HG02973 (cell line): ENCODE data around the gene P2RX6.
"Not testable (repeated sequence)": the region's sequence is repeated elsewhere in the genome, so short reads cannot be mapped to it uniquely, and the experiment has no call there.

ENCODE experiments used
- ATAC-seq: cut with Tn5 transposase; IDR thresholded peaks from one replicate; pipeline ENCODE4 v1.9.1; 2021; ENCODE audit warnings: moderate library complexity; ENCODE audit not compliant: unreplicated experiment

P2RX6 gene

GRCh38 chr22:21030621-21031544 is 15.9 kb downstream of the P2RX6 start:
- no peak for ATAC-seq

GRCh38 chr22:21031545-21032036 is 16.6 kb downstream of the P2RX6 start:
- no peak for ATAC-seq

DNA sequence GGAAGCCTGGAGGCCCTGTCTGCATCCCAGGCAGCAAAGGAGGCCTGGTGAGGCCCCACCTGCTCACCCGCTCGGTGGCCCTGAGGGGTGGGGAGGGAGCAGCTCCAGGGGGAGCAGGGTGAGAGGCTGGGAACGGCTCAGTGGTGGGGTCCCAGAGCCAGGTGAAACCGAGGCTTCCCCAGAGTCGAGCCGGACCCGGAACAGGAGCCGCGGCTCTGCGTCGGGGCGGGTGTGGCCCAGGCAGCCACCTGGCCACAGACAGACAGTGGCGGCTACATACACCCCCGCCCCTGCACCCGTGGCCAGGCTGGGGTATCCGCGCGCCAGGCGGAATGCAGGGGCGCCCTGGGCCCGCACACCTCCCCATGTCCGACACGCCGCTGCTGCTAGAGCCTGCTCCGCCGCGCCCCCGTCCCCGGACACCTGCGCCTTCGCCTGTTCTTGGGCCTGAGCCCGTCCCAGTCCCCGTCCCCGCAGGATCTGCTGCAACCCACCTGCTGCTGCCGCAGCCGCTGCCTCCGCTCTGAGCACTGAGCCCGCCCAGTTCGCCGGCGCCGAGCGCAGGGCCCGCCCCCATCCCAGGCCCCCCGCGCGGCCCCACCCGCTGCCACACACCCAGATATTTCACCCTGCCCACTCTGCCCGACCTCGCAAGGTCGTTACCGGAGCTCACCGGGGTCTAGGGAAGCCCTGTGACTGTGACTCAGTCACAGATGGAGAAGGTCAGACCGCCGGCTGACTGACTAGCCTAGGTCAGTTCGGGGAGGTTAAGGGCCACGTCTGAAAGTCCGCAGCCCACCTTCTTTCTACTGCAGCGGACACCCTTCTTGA is 17.3 kb downstream of the P2RX6 start, which contains the start of gene SLC7A4:
Gene SLC7A4, minus strand, starts transcription at position 525 of the 831 bp plus-strand sequence. CDS start 749 bp downstream, outside the sequence.
- ATAC-seq, result no peak

DNA sequence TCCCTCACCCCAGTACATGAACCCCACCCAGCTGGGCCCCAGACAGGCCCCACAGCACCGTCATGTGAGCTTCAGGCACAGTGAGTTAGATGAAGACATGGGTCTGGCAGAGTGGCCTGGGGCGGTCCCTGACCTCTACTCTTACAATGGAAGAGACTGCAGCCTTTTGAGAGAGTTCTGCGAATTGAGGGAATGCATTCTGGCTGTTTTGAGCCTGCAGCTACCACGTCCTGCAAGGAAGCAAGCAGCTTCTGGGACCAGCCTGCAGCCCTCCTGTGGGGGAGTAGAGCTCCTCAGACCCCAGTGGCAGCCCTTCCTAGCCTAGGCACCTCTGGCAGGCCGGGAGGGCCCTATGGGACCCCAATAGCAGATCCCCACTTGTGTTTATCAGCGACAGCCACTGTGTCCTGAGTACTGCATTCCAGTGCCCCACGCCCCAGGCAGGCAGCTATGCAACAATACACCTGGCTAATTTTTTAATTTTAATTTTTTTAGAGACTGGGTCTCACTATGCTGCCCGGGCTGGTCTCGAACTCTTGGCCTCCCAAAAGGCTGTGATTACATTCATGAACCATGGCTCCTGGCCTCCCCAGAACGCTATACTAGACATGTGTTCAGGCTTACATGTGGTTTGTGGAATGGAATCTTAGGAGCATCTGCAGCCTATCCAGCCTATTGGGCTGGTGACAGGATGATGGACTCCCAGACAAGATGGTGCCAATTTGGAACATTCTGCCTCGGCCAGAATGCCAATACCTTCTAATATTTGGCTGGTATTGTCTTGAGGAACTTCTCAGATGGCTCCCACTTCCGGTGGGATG is 18.1 kb downstream of the P2RX6 start:
- no peak for ATAC-seq

- ATAC-seq, result no peak
Observed at GRCh38 chr22:21033895-21034294, 18.9 kb downstream of the P2RX6 start.

- no peak for ATAC-seq
Observed at GRCh38 chr22:21034989-21035388, 20.0 kb downstream of the P2RX6 start.

DNA sequence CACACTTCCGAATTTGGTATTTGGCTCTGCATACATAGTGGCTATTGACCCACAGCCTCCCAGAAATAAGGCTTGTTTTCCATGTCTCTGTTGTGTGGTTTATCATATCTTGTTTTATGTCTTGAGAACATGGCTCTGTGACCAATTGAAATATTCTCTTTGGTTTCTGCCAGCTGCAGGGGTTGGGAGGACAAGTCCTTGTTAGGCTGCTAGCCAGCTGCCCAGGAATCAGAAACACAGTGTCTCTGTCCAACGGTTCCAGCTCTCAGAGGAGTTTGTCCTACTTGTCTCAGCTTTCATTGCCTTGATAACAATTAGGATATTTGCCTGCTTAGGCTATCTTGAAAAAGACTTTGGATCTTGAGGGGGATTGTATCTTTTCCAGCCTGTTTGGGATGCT is 23.4 kb downstream of the P2RX6 start:
- ATAC-seq, result no peak

- ATAC-seq, result not testable (repeated sequence)
Observed at GRCh38 chr22:21039158-21039557, 24.2 kb downstream of the P2RX6 start.

- ATAC-seq, result no peak
Observed at GRCh38 chr22:21041937-21042336, 27.0 kb downstream of the P2RX6 start.

DNA sequence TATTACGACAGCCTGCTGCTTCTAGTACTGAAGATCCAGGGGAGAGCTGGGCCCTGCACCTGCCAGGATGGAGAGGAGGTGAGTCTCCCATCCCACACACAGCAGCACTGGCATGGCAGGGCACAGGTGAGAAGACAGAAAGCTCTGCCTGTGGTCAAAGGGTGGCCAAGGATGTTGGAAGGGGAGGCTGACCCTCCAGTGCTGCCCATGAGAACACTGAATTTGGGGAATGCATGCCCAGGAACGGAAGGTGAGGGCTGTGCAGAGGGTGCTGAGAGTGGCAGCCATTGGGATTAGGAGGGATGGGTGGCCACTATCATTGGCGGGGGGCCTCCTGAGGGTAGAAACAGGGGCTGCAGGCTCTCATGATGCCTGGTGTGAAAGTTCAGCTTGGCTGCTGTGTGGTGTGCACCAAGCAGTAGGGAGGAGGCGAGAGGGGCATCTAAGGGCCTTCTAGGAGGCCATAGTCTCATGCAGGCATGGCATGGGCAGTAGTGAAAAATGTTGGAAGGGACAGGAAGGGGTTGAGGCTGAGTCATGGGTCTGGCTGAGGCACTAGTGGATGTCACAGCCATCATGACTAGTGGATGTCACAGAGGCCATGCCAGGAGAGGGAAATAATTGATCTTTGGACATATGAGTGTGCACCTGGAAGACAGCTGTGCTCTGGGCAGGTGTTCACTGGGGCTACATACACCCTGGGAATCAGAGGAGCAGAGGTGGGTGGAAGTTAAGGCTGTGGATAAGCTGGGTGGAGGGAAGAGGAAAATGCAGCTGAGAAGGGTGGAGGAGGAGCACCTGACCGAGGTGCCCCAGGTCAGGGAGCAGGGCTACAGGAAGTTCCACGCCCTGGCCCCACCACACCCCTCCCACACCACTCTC is 28.3 kb downstream of the P2RX6 start:
- ATAC-seq, result no peak

- ATAC-seq, result no peak
Observed at GRCh38 chr22:21043860-21044535, 29.0 kb downstream of the P2RX6 start.

DNA sequence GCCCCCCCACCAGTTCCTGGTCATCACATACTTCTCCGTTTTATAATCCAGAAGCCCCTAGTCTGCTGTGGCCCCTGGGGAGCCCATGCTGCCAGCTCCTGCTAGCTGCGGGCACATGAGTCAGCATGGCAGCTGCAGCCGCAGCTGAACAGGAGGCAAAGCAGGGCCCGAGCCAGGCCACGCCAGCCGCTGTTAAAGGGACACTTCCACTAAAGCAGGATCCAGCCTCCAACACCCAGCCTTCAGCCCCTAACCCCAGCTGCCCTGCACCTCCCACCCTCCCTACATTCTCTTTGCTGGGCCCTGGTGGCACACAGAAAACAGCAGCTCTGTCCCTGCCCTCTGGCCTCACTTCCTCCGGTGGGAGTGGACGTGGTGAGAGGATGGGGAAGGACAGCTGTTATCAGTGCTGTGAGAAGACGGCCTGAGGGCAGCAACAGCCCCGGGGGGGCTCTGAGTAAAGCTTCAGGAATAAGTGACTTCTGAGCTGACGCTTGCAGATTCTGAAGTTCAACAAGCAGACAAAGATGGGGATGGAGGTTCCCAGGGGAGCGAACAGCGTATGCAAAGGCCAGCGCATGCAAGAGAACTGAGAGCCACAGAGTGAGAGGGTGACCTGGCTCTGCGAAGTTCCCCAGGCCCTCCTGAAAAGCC is 30.1 kb downstream of the P2RX6 start:
- no peak for ATAC-seq

DNA sequence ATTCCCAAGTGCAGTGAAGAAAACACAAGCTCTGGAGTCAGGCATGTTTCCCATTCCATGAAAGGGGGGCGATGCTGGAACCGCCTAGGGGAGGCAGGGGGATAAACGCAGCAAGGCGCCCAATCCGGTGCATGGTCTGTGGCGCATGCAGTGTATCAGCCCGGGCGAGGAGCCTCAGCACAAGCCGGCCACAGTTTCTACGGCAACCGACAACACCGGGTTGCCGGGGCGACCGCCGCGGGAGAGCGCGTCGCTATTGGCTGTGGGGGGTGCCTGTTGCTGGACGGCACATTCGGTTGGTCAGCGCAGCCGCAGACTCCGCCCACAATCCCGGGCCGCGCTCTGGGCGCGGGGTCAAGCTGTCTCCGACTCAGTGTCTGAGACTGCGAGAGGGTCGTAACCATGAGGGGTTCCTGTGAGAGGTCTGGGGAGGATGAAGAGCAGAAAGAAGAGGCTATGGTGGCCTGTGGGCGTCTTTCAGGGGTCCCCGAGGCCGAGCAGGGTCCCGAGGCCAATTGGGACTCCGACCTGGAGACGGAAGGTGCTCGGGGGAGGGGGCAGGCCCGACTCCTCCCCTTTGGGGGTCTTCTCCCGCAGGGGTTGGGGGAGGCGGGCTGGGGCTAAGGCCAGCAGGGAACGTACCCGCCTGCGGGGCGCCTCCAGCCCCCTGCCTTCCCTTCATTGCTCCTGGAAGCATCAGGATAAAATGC is 30.8 kb downstream of the P2RX6 start, which contains the start of gene LRRC74B:
Gene LRRC74B, plus strand, starts transcription at position 362 of the 710 bp plus-strand sequence. Its CDS starts 41 bp downstream, at position 403.
- ATAC-seq, result peak; percentile 68

DNA sequence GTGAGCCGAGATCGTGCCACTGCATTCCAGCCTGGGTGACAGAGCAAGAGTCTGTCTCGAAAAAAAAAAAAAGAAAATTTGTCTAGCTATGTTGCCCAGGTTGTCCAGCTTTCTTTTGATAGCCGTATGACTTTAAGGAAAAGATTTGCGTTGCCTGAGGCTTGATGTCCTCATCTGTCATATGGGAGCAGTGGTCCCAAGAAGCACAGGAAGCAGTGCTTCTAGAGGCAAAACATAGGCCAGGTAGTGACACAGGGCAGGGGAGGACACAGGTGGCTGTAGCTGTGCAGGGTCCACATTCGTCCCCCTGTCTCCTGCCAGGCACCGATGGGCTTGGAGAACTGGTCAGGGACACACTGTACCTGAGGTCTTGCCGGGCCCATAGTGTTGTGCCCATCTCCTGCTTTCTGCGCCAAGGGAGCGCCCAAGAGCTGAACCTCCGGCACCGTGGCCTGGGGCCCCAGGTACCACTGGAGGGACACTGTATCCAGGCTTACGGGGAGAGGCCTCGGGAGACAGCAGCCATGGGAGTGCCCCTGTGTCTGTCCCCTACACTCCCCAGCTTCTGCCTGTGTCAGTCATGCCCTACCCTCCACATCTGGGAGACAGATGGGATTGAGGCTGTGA is 32.2 kb downstream of the P2RX6 start:
- no peak for ATAC-seq

GRCh38 chr22:21047730-21048129 is 32.8 kb downstream of the P2RX6 start:
- ATAC-seq, result no peak

GRCh38 chr22:21048448-21048847 is 33.5 kb downstream of the P2RX6 start:
- not testable (repeated sequence) for ATAC-seq

DNA sequence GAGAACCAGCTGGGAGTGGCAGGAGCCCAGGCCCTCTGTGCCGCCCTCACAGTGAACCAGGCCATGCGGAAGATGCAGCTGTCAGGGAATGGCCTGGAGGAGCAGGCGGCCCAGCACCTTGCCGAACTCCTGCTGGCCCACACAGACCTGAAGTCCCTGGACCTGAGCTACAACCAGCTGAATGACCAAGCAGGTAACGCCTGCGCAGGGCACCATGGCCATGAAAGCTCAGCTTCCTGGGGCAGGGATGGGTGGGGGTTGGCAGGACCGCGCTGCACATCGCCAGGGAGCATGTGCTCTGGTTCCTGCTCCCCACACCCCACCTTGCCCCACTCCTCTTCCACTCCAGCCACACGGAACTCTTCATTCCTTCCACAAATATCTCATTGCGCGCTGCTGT is 34.0 kb downstream of the P2RX6 start:
- ATAC-seq, result not testable (repeated sequence)
